ENCODE data around the gene ATRNL1.

ATRNL1 gene

GRCh38 chr10:115953281-115953680 lies 860.1 kb downstream of the ATRNL1 start:
- ChIA-PET CTCF (no interaction called here), POLR2A (ENCODE audit: low non-redundant PET) (no interaction called here)
- DNase-seq (ENCODE audit: low spot score): no peak
- TF ChIP-seq CTCF (conservative IDR thresholded peaks at IDR 0.05; ENCODE audit: low read depth): no peak
- no peak overlapping the region for H3K27ac ChIP-seq

GRCh38 chr10:115953968-115954367 lies 860.8 kb downstream of the ATRNL1 start:
- no peak overlapping the region for H3K27ac ChIP-seq
- ChIA-PET POLR2A (ENCODE audit: low non-redundant PET) (no interaction called here), CTCF (no interaction called here)
- no peak for TF ChIP-seq CTCF (conservative IDR thresholded peaks at IDR 0.05; ENCODE audit: low read depth)
- DNase-seq (ENCODE audit: low spot score): no peak

GRCh38 chr10:115956225-115957011 lies 863.3 kb downstream of the ATRNL1 start:
- H3K27ac ChIP-seq: no peak overlapping the region
- ChIA-PET CTCF (no interaction called here), POLR2A (ENCODE audit: low non-redundant PET) (no interaction called here)
- DNase-seq (ENCODE audit: low spot score): no peak
- TF ChIP-seq CTCF (conservative IDR thresholded peaks at IDR 0.05; ENCODE audit: low read depth): no peak

GRCh38 chr10:115957012-115957399 lies 863.8 kb downstream of the ATRNL1 start:
- CTCF ChIA-PET: no interaction called here
- no peak overlapping the region for H3K27ac ChIP-seq
- no peak for DNase-seq (ENCODE audit: low spot score)
- TF ChIP-seq CTCF (conservative IDR thresholded peaks at IDR 0.05; ENCODE audit: low read depth): no peak
- POLR2A ChIA-PET (ENCODE audit: low non-redundant PET): no interaction called here

- ChIA-PET CTCF (interaction anchor here (0.8 kb wide), 1 partner anchor 74 kb away, joined by 3 read pairs; no protein-coding TSS in a partner anchor), POLR2A (ENCODE audit: low non-redundant PET) (no interaction called here)
- no peak for TF ChIP-seq CTCF (conservative IDR thresholded peaks at IDR 0.05; ENCODE audit: low read depth)
- no peak overlapping the region for H3K27ac ChIP-seq
- no peak for DNase-seq (ENCODE audit: low spot score)
Measured at GRCh38 chr10:115957786-115958442, 864.7 kb downstream of the ATRNL1 start.

GRCh38 chr10:115963848-115964247 lies 870.7 kb downstream of the ATRNL1 start:
- ChIA-PET CTCF (no interaction called here), POLR2A (ENCODE audit: low non-redundant PET) (no interaction called here)
- H3K27ac ChIP-seq: no peak overlapping the region
- no peak for DNase-seq (ENCODE audit: low spot score)
- no peak for TF ChIP-seq CTCF (conservative IDR thresholded peaks at IDR 0.05; ENCODE audit: low read depth)

All from RWPE1 (cell line).